ENCODE results near the gene CADPS. TPM values are rescaled to one million over a fixed set of nuclear protein-coding genes. Genes with fewer than 3 reads are reported as not detected.

CADPS gene
- total and polyA plus RNA-seq, 10 donors, result 0.16 to 3.6 (median 0.40) TPM

- Histone ChIP-seq H3K27ac (no peak overlapping the region), H3K4me3 (no peak overlapping the region), H3K9me3 (no peaks in the 10 kb centered on the region), H3K27me3 (replicated peaks in 1 of 7) (no peaks in the 10 kb centered on the region), H3K36me3 (no peaks in the 10 kb centered on the region), H3K4me1 (no peaks in the 10 kb centered on the region)
- TF ChIP-seq, protein P1, sequence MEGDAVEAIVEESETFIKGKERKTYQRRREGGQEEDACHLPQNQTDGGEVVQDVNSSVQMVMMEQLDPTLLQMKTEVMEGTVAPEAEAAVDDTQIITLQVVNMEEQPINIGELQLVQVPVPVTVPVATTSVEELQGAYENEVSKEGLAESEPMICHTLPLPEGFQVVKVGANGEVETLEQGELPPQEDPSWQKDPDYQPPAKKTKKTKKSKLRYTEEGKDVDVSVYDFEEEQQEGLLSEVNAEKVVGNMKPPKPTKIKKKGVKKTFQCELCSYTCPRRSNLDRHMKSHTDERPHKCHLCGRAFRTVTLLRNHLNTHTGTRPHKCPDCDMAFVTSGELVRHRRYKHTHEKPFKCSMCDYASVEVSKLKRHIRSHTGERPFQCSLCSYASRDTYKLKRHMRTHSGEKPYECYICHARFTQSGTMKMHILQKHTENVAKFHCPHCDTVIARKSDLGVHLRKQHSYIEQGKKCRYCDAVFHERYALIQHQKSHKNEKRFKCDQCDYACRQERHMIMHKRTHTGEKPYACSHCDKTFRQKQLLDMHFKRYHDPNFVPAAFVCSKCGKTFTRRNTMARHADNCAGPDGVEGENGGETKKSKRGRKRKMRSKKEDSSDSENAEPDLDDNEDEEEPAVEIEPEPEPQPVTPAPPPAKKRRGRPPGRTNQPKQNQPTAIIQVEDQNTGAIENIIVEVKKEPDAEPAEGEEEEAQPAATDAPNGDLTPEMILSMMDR (IDR thresholded peaks at IDR 0.05 in 8 of 11, conservative IDR thresholded peaks at IDR 0.05 in 3 of 11), result no peak
- no peak for DNase-seq
- intact Hi-C loops (cut with DNase I; ENCODE audit: low total_unique reads), result no loop called here
- WGBS, 5 donors, result 70 to 89% (median 79%) methylated on average over 4 of the region's 4 CpGs
These were observed 412.4 kb downstream of the CADPS start for GRCh38 chr3:62462788-62463187.

DNA sequence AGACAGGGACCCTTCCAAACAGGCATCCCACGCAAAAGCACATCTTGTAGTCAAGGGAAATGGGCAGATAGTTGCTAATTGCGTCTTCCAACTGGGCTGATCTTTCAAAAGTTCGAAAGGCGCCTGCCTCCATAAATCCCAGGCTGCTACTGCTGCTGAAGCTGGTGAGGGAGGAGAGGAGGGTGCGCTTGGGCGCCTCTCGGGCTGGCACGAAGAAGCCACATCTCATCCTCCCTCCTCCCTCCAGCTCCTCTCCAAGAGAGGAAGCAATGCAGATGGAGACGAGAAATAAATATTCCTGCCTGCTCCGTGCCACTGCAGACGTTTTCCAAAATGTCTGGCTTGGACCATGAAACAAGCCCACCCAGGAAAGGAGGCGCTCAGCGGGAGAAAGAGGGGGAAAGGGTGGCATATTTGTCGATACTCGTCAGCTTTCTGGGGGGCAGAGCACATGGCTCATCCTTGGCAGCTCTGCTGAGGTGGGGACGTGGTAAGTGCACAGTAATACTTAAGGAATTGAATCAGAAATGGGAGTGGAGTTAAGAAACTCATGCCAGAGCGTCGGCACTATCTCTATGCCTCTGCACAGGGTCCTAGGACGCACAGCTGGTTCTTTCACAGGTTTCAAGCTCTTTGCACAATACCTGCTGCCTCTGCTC, 413.0 kb downstream of the CADPS start:
- no peak for DNase-seq
- Histone ChIP-seq H3K27me3 (replicated peaks in 1 of 7) (no peaks in the 10 kb centered on the region), H3K27ac (no peak overlapping the region), H3K4me1 (no peaks in the 10 kb centered on the region), H3K4me3 (no peak overlapping the region), H3K9me3 (no peaks in the 10 kb centered on the region), H3K36me3 (no peaks in the 10 kb centered on the region)
- no peak for TF ChIP-seq POLR2AphosphoS5 (IDR thresholded peaks at IDR 0.05)
- TF ChIP-seq POLR2A (IDR thresholded peaks at IDR 0.05), result no peak
- TF ChIP-seq, protein P1 (IDR thresholded peaks at IDR 0.05 in 8 of 11, conservative IDR thresholded peaks at IDR 0.05 in 3 of 11), result no peak
- 81 to 85% (median 82%) methylated on average over 18 to 19 of the region's 19 CpGs for WGBS, 5 donors
- intact Hi-C loops (cut with DNase I; ENCODE audit: low total_unique reads), result no loop called here

DNA sequence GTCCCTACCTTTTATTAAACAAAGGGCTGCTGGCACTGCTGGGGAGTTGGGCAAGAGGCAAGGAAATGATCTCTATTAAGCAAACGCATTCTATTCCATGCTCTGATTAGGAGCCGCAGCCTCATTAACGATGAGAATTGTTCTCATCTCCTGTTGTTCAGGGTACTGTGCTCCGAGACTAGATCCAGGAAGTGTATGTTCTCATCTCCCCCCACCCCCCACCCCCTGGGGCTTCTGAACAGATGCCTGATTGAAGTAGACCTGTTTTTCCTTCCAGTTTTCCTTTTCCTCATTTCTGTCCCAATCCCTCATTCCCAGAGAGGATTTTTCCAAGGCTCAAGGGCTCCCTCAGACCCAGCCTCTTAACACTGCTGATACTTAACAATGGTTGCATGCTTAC, 420.3 kb downstream of the CADPS start:
- no peaks in the 10 kb centered on the region for H3K4me1 ChIP-seq
- H3K9me3 ChIP-seq, result no peaks in the 10 kb centered on the region
- WGBS, 5 donors, result 46 to 63% (median 52%) methylated on average over 4 of the region's 4 CpGs
- intact Hi-C loops (cut with DNase I; ENCODE audit: low total_unique reads), result no loop called here
- no peak for DNase-seq
- H3K4me3 ChIP-seq, result no peak overlapping the region
- no peaks in the 10 kb centered on the region for H3K36me3 ChIP-seq
- TF ChIP-seq POLR2AphosphoS5 (IDR thresholded peaks at IDR 0.05) (no peak), POLR2A (IDR thresholded peaks at IDR 0.05) (no peak)
- TF ChIP-seq, protein P1 (IDR thresholded peaks at IDR 0.05 in 8 of 11, conservative IDR thresholded peaks at IDR 0.05 in 3 of 11), result no peak
- H3K27me3 ChIP-seq (replicated peaks in 1 of 7), result no peaks in the 10 kb centered on the region
- no peak overlapping the region for H3K27ac ChIP-seq

GRCh38 chr3:62453448-62453847, 421.8 kb downstream of the CADPS start:
- Histone ChIP-seq H3K9me3 (no peaks in the 10 kb centered on the region), H3K36me3 (no peaks in the 10 kb centered on the region), H3K4me1 (no peaks in the 10 kb centered on the region), H3K4me3 (no peak overlapping the region), H3K27me3 (replicated peaks in 1 of 7) (no peaks in the 10 kb centered on the region), H3K27ac (no peak overlapping the region)
- intact Hi-C loops (cut with DNase I; ENCODE audit: low total_unique reads), result no loop called here
- TF ChIP-seq POLR2A (IDR thresholded peaks at IDR 0.05) (no peak), POLR2AphosphoS5 (IDR thresholded peaks at IDR 0.05) (no peak)
- TF ChIP-seq, protein P1 (IDR thresholded peaks at IDR 0.05 in 8 of 11, conservative IDR thresholded peaks at IDR 0.05 in 3 of 11), result no peak
- DNase-seq, result no peak
- 84 to 91% (median 89%) methylated on average over 6 of the region's 6 CpGs for WGBS, 5 donors
